Measurements from ENCODE around the gene RC3H2.

- TF ChIP-seq CTCF (IDR thresholded peaks at IDR 0.05; ENCODE audit: low read depth, low read length, missing input control) = no peak
- no peak for TF ChIP-seq RAD21 (IDR thresholded peaks at IDR 0.05)
- no peak for TF ChIP-seq FOXA1 (IDR thresholded peaks at IDR 0.05)
- TF ChIP-seq REST (IDR thresholded peaks at IDR 0.05) = no peak
- no peak for TF ChIP-seq SP1 (IDR thresholded peaks at IDR 0.05)
- TF ChIP-seq RXRA (IDR thresholded peaks at IDR 0.05) = no peak
- TF ChIP-seq TAF1 (conservative IDR thresholded peaks at IDR 0.05) = no peak
- TF ChIP-seq, protein P1, sequence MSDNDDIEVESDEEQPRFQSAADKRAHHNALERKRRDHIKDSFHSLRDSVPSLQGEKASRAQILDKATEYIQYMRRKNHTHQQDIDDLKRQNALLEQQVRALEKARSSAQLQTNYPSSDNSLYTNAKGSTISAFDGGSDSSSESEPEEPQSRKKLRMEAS (IDR thresholded peaks at IDR 0.05) = no peak
- no peak for TF ChIP-seq GABPA (IDR thresholded peaks at IDR 0.05 in 1 of 2, conservative IDR thresholded peaks at IDR 0.05 in 1 of 2)
- TF ChIP-seq, protein P2, sequence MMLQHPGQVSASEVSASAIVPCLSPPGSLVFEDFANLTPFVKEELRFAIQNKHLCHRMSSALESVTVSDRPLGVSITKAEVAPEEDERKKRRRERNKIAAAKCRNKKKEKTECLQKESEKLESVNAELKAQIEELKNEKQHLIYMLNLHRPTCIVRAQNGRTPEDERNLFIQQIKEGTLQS (IDR thresholded peaks at IDR 0.05) = no peak
- TF ChIP-seq YY1 (IDR thresholded peaks at IDR 0.05) = no peak
- no peak for TF ChIP-seq FOXA2 (IDR thresholded peaks at IDR 0.05)
- TF ChIP-seq JUND (IDR thresholded peaks at IDR 0.05) = no peak
- no peak for TF ChIP-seq EGR1 (IDR thresholded peaks at IDR 0.05; ENCODE audit: low read depth in 2 of 2)
These were observed 69.8 kb downstream of the RC3H2 start for GRCh38 chr9:122835313-122835731.

All from liver (tissue), 3 donors.